Mesothelial cell of epicardium (in vitro differentiated cells): ENCODE results near the gene SLC16A8. TPM values are rescaled to one million over a fixed set of nuclear protein-coding genes. Genes with fewer than 3 reads are reported as not detected.

Experiments used
- DNase-seq, 2 experiments: peaks; one replicate each; pipeline ENCODE4 v3.0.0; 2021; ENCODE audit warnings: low spot score in 2 of 2; ENCODE audit not compliant: unreplicated experiment in 2 of 2
- H3K27ac Mint-ChIP-seq: 2 replicates; pipeline ENCODE4 v1.8.0; 2021; ENCODE audit warnings: mixed read lengths
- H3K27me3 Mint-ChIP-seq: 2 replicates; pipeline ENCODE4 v1.8.0; 2021; ENCODE audit warnings: low read depth, mixed read lengths
- H3K36me3 Mint-ChIP-seq: 2 replicates; pipeline ENCODE4 v1.8.0; 2021; ENCODE audit warnings: mixed read lengths
- H3K4me1 Mint-ChIP-seq: 2 replicates; pipeline ENCODE4 v1.8.0; 2021; ENCODE audit warnings: mixed read lengths
- H3K4me3 Mint-ChIP-seq: 2 replicates; pipeline ENCODE4 v1.8.0; 2021; ENCODE audit warnings: mild to moderate bottlenecking, moderate library complexity, mixed read lengths
- H3K9me3 Mint-ChIP-seq: 2 replicates; pipeline ENCODE4 v1.8.0; 2021; ENCODE audit warnings: mixed read lengths
- total RNA-seq: library from RNA; stranded (reverse); gene quantifications from 3 replicates; pipeline ENCODE4 v1.2.1, GENCODE V29; 2021
- TF ChIP-seq, protein P1 (sequence below): fragments of 200-600 bp; sonication (generic); IDR thresholded peaks from one replicate; pipeline ENCODE4 v1.5.0; 2021; ENCODE audit warnings: antibody characterized with exemption; ENCODE audit not compliant: unreplicated experiment

SLC16A8 gene
- total RNA-seq, 1 donor from 2014 or later: 0.60 TPM

DNA sequence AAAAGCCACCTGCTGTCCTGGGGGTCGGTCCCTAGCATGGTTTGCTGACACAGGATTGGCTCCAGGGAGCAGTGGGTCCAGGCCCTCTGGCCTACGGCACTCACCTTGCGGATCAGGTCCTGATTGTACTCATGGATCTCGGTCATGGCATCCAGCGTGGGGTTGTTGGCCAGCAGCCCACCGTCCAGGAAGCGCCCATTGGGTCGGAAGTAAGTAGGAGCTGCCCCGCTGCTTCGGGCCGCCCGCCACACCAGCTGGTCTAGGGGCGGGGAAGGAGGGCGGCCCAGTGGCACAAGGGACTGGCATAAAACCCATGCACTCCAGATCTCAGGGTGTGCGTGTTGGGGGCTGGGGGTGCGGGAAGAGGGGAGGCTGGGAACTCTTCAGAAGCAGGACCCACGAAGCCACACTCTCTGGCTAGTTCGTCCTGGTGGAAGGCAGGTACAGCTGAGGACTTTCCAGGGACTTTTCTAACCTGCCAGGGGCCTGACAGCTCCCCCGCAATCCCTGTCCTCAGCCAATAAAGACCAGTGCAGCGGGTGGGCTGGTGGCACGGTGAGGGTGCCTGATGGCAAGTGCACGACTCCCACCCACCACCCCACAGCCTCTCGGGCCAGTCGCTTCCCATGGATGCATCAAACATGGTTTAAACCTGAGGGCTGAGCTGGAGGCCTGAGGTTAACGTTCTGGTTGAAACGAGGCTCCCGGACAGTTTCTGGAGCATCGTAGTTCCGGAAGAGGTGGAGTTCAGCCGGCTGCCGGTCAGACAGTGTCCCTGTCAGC lies 31.6 kb upstream of the SLC16A8 start:
- Mint-ChIP-seq H3K27ac (no peak overlapping the region), H3K4me3 (no peak overlapping the region), H3K27me3 (no peaks in the 10 kb centered on the region), H3K9me3 (no peaks in the 10 kb centered on the region), H3K36me3 (peaks cover 4% of the 10 kb centered on the region), H3K4me1 (peaks cover 2% of the 10 kb centered on the region)
- TF ChIP-seq, protein P1, sequence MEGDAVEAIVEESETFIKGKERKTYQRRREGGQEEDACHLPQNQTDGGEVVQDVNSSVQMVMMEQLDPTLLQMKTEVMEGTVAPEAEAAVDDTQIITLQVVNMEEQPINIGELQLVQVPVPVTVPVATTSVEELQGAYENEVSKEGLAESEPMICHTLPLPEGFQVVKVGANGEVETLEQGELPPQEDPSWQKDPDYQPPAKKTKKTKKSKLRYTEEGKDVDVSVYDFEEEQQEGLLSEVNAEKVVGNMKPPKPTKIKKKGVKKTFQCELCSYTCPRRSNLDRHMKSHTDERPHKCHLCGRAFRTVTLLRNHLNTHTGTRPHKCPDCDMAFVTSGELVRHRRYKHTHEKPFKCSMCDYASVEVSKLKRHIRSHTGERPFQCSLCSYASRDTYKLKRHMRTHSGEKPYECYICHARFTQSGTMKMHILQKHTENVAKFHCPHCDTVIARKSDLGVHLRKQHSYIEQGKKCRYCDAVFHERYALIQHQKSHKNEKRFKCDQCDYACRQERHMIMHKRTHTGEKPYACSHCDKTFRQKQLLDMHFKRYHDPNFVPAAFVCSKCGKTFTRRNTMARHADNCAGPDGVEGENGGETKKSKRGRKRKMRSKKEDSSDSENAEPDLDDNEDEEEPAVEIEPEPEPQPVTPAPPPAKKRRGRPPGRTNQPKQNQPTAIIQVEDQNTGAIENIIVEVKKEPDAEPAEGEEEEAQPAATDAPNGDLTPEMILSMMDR: no peak
- DNase-seq: no peak

DNA sequence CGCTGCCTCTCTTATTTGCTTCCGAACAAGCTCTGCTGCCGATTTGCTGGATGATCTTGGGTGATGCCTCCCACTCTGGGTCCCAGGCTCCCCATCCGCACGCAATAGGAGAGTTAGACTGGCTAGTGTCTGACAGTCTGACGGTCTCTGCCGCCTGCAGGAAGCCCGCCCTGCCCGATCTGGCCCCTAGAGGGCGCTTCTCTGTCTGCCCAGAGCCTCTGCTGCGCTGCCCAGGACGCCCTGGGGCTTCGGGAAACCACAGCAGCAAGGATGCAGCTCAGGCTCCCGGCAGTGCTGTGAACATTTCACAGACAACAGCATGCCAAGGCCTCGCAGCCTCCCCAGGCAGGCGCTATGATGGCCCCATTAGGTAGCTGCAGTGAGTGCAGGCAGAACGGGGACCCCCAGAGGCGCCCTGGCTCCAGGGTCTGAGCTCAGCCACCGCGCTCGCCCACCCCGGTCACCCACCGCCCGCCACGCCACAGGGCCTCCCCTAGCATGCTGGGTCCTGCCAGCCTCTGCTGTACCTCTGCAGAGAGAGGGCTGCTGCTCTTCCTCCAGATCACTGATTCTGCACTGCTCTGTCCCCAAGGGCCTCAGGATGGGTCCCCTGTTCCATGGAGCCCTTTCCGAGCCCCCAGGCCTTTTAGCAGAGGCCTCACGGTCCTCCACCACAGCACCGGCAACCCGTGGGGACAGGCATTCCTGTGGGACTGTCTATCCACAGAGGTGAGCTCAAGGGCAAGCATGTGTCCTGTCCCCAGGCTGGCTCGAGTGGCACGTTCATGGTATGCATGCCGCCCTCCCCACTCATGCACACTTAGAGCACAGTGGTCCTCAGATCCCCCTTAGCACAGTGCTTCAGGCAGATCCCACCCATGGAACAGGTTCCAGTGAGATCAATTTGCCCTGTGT lies 30.8 kb upstream of the SLC16A8 start:
- TF ChIP-seq, protein P1: peak; percentile 82
- H3K36me3 Mint-ChIP-seq: peaks cover 4% of the 10 kb centered on the region
- peak; percentile 82 to 96 for DNase-seq
- H3K27me3 Mint-ChIP-seq: no peaks in the 10 kb centered on the region
- no peaks in the 10 kb centered on the region for H3K9me3 Mint-ChIP-seq
- H3K4me3 Mint-ChIP-seq: no peak overlapping the region
- no peak overlapping the region for H3K27ac Mint-ChIP-seq
- H3K4me1 Mint-ChIP-seq: peaks cover 2% of the 10 kb centered on the region

DNA sequence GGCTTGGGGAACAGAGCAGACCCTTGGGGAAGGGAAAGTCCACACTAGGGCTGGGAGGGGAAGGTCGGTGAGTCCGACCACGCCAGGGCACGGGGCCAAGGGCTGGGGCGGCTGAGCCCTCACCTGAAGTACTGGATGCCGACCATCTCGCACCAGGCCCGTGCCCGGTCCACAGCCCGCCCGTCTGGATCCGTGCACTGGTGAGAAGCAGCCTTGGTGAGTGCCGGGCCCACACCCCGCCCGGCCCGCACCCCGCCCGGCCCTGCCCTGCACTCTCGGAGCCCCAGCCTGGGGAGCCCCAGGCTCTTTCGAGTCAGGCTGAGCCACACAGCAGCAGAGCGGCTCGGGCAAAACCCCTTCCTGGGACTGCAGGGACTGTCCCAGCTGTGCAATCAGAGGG lies 28.4 kb upstream of the SLC16A8 start:
- DNase-seq: no peak
- Mint-ChIP-seq H3K27me3 (no peaks in the 10 kb centered on the region), H3K27ac (no peak overlapping the region), H3K36me3 (peaks cover 4% of the 10 kb centered on the region), H3K4me1 (peaks cover 2% of the 10 kb centered on the region), H3K4me3 (no peak overlapping the region), H3K9me3 (no peaks in the 10 kb centered on the region)
- TF ChIP-seq, protein P1: no peak

DNA sequence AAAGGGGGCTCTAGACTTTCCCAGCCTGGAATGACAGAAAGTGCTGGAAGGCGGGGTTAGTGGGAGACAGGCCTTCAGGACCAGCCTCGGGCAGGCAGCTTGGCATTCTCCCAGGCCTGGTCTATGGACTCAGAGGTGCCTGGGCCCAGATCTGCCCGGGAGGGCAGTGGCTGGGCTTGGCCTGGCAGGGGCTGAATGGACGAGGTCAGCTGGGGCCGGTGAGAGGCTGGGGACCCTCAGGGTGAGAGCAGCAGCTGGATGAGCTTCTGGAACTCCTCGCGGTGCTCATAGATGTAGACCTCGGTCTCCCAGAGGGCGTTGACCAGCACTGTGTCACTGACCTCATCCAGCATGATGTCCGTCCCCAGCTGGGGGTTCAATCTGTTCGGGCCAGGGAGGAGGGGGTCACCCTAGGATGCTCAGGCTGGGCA lies 28.0 kb upstream of the SLC16A8 start:
- Mint-ChIP-seq H3K4me3 (no peak overlapping the region), H3K9me3 (no peaks in the 10 kb centered on the region), H3K27ac (no peak overlapping the region), H3K36me3 (peaks cover 4% of the 10 kb centered on the region), H3K4me1 (peaks cover 2% of the 10 kb centered on the region), H3K27me3 (no peaks in the 10 kb centered on the region)
- no peak for DNase-seq
- TF ChIP-seq, protein P1: no peak

DNA sequence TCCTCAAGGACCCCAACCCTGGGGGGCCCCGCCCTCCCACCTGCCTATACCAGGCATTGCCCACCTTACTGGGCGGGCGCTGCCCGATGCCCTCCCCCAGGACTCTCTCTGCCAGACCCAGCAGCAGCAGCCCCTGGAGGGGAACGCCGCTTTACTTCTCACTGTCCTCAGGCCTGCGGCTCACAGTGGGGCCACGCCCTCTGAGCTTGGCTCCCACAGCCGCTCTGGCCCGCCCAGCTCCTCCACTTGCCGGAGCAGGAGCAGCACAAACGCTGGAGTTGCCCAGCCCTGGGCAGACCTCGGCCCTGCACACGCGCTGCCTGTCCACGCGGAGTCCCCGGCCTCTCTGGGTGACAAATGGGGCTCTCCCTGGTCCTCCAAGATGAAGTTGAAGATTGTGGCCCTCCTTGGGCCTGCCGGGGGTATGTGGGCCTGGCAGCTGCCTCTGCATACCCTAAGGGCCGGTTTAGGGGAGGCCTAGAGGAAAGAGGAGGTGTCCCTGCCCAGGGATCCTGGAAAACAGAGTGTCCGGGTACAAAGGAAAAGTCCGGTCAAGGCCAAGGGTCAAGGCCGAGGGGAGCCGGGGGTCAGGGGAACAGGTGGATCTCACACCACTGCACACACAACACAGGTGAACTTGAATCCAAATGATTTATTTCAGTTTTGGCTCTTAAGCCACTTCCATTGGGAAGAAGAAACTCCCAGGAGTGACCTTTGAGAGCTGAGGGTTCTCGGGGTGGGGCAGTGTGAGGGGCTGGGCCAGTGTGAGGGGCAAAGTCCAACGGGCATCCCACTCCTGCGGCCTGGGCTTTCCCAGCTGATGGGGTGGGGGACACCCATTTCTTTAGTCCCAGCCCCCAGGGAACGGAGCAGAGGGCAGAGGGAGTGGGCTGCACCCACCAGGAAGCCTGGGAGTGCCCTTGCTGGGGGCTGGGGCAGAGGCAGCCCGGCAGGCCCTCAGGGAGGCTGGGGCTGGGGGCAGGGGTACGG lies 27.2 kb upstream of the SLC16A8 start:
- Mint-ChIP-seq H3K4me3 (no peak overlapping the region), H3K36me3 (peaks cover 4% of the 10 kb centered on the region), H3K9me3 (no peaks in the 10 kb centered on the region), H3K27ac (no peak overlapping the region), H3K4me1 (peaks cover 2% of the 10 kb centered on the region), H3K27me3 (no peaks in the 10 kb centered on the region)
- no peak for DNase-seq
- TF ChIP-seq, protein P1: no peak
